ENCODE data around the gene SH3RF3.

DNA sequence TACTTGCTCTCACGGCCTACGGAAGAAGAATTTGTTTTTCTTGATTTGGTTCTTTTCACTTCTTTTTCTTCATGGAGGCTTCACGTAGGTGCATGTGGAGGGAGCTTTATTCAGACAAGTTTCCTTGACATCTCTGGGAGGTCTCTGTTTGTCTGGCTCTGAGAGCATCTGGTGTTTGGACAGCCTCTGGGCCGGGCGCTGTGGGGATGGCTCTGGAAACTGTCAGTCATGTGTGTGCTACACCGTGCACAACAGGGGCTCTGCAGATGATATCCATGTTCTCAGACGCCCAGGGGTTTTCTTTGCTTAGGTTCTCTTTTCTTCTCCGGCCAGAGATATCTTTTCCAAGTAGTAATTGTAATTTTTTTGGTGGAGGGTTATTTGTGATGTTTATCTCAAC, 130.7 kb downstream of the SH3RF3 start:
- no peak for TF ChIP-seq POLR2AphosphoS5 (IDR thresholded peaks at IDR 0.05; ENCODE audit: low read depth, low read length)
- TF ChIP-seq, protein P1, sequence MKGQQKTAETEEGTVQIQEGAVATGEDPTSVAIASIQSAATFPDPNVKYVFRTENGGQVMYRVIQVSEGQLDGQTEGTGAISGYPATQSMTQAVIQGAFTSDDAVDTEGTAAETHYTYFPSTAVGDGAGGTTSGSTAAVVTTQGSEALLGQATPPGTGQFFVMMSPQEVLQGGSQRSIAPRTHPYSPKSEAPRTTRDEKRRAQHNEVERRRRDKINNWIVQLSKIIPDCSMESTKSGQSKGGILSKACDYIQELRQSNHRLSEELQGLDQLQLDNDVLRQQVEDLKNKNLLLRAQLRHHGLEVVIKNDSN (IDR thresholded peaks at IDR 0.05; ENCODE audit: borderline replicate concordance, low read depth) = no peak
- TF ChIP-seq, protein P2, sequence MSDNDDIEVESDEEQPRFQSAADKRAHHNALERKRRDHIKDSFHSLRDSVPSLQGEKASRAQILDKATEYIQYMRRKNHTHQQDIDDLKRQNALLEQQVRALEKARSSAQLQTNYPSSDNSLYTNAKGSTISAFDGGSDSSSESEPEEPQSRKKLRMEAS (IDR thresholded peaks at IDR 0.05; ENCODE audit: low read depth) = no peak
- TF ChIP-seq CTCF (IDR thresholded peaks at IDR 0.05) = no peak
- no peak for TF ChIP-seq CHD2 (IDR thresholded peaks at IDR 0.05; ENCODE audit: low read length, partially characterized antibody)
- no peak for TF ChIP-seq MXI1 (IDR thresholded peaks at IDR 0.05; ENCODE audit: low read depth, low read length)
- TF ChIP-seq TEAD4 (IDR thresholded peaks at IDR 0.05; ENCODE audit: borderline replicate concordance, insufficient read depth) = no peak
- no peak for TF ChIP-seq RCOR1 (IDR thresholded peaks at IDR 0.05; ENCODE audit: low read length)
- TF ChIP-seq TAF1 (IDR thresholded peaks at IDR 0.05; ENCODE audit: borderline replicate concordance, low read depth, low read length) = no peak

Measured in SK-N-SH (cell line).